GM18517 (cell line): ENCODE measurements around the gene SYT7.

ENCODE experiments used
- ATAC-seq: cut with Tn5 transposase; IDR thresholded peaks from one replicate; pipeline ENCODE4 v1.9.1; 2021; ENCODE audit warnings: mild to moderate bottlenecking, moderate library complexity; ENCODE audit not compliant: unreplicated experiment

SYT7 gene

GRCh38 chr11:61609000-61609979 lies 28.4 kb upstream of the SYT7 start:
- ATAC-seq = no peak

GRCh38 chr11:61607920-61608599 lies 27.2 kb upstream of the SYT7 start:
- no peak for ATAC-seq

GRCh38 chr11:61607426-61607825 lies 26.6 kb upstream of the SYT7 start:
- no peak for ATAC-seq

- ATAC-seq = no peak
These were observed 22.8 kb upstream of the SYT7 start for GRCh38 chr11:61603667-61604066.

- ATAC-seq = no peak
These were observed 22.1 kb upstream of the SYT7 start for GRCh38 chr11:61602775-61603569.

GRCh38 chr11:61601512-61601911 lies 20.6 kb upstream of the SYT7 start:
- ATAC-seq = no peak

- ATAC-seq = no peak
These were observed 19.3 kb upstream of the SYT7 start for GRCh38 chr11:61599968-61600710.

- ATAC-seq = no peak
These were observed 18.3 kb upstream of the SYT7 start for GRCh38 chr11:61598886-61599868.

GRCh38 chr11:61598374-61598773 lies 17.5 kb upstream of the SYT7 start:
- ATAC-seq = no peak

GRCh38 chr11:61596990-61597389 lies 16.1 kb upstream of the SYT7 start:
- no peak for ATAC-seq

- no peak for ATAC-seq
These were observed 15.7 kb upstream of the SYT7 start for GRCh38 chr11:61596542-61596941.

GRCh38 chr11:61594907-61595257 lies 14.0 kb upstream of the SYT7 start:
- ATAC-seq = no peak

GRCh38 chr11:61593151-61593550 lies 12.3 kb upstream of the SYT7 start:
- no peak for ATAC-seq

GRCh38 chr11:61592176-61592575 lies 11.3 kb upstream of the SYT7 start:
- ATAC-seq = no peak

GRCh38 chr11:61589961-61590360 lies 9.1 kb upstream of the SYT7 start:
- no peak for ATAC-seq

GRCh38 chr11:61588728-61589191 lies 7.9 kb upstream of the SYT7 start:
- no peak for ATAC-seq

GRCh38 chr11:61587951-61588727 lies 7.3 kb upstream of the SYT7 start:
- ATAC-seq = no peak

GRCh38 chr11:61587541-61587941 lies 6.7 kb upstream of the SYT7 start:
- ATAC-seq = no peak
